IMR-90 (cell line): Measurements from ENCODE around the gene IFNL1.

ENCODE experiments used
- BHLHE40 ChIP-seq: fragments of 150-350 bp; IDR thresholded peaks from 2 replicates; pipeline ENCODE4 v1.6.1; 2016; ENCODE audit warnings: mild to moderate bottlenecking, low read depth, low read length
- FOS ChIP-seq: fragments of 150-350 bp; IDR thresholded peaks from 2 replicates; pipeline ENCODE4 v1.6.1; 2016; ENCODE audit warnings: low read depth, low read length
- MAFK ChIP-seq: IDR thresholded peaks from 2 replicates; pipeline ENCODE4 v1.6.1; 2012; ENCODE audit warnings: low read depth, low read length, improper control_type of control experiment
- POLR2A ChIP-seq: IDR thresholded peaks from 2 replicates; pipeline ENCODE4 v1.6.1; 2012; ENCODE audit warnings: mild to moderate bottlenecking, low read depth, low read length
- RAD21 ChIP-seq: IDR thresholded peaks from 2 replicates; pipeline ENCODE4 v1.6.1; 2012; ENCODE audit warnings: low read length, improper control_type of control experiment
- RCOR1 ChIP-seq: IDR thresholded peaks from 2 replicates; pipeline ENCODE4 v1.6.1; 2012; ENCODE audit warnings: mild to moderate bottlenecking, low read length, improper control_type of control experiment; ENCODE audit not compliant: insufficient replicate concordance
- RFX5 ChIP-seq: IDR thresholded peaks from 2 replicates; pipeline ENCODE4 v1.8.0; 2012; ENCODE audit warnings: low read depth, mild to moderate bottlenecking, low read length, moderate library complexity
- SMC3 ChIP-seq: fragments of 150-350 bp; IDR thresholded peaks from 2 replicates; pipeline ENCODE4 v1.6.1; 2016; ENCODE audit warnings: low read depth, mild to moderate bottlenecking, antibody characterized with exemption, low read length, moderate library complexity
- TF ChIP-seq, protein P1 (sequence below): conservative IDR thresholded peaks from 2 replicates; pipeline ENCODE4 v1.5.1; 2012; ENCODE audit warnings: mild to moderate bottlenecking, low read depth, low read length, improper control_type of control experiment
- TF ChIP-seq, protein P2 (sequence below): fragments of 150-350 bp; IDR thresholded peaks from 2 replicates; pipeline ENCODE4 v1.6.1; 2017; ENCODE audit warnings: mild to moderate bottlenecking, antibody characterized with exemption, low read length, low read depth

DNA sequence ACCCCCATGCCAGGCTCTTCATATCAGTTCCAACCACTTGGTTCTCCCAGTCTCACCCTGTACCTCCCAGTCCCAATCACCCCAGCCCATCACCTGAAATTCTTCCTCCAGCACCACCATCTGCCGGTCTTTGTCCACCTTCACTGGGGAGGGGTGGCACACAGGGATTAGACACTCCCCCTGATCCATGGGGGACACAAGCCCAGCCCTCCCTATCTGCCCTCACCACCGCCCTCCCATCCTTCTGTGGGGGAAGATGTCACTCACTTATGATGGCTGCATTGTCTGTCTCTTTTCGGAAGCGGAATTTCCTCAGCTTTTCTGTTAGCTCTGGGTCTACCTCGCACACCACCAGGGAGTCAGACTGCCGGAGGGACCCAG is 39.0 kb downstream of the IFNL1 start:
- no peak for TF ChIP-seq POLR2A
- TF ChIP-seq, protein P1, sequence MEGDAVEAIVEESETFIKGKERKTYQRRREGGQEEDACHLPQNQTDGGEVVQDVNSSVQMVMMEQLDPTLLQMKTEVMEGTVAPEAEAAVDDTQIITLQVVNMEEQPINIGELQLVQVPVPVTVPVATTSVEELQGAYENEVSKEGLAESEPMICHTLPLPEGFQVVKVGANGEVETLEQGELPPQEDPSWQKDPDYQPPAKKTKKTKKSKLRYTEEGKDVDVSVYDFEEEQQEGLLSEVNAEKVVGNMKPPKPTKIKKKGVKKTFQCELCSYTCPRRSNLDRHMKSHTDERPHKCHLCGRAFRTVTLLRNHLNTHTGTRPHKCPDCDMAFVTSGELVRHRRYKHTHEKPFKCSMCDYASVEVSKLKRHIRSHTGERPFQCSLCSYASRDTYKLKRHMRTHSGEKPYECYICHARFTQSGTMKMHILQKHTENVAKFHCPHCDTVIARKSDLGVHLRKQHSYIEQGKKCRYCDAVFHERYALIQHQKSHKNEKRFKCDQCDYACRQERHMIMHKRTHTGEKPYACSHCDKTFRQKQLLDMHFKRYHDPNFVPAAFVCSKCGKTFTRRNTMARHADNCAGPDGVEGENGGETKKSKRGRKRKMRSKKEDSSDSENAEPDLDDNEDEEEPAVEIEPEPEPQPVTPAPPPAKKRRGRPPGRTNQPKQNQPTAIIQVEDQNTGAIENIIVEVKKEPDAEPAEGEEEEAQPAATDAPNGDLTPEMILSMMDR, result no peak
- no peak for TF ChIP-seq BHLHE40
- TF ChIP-seq MAFK, result no peak
- TF ChIP-seq, protein P2, sequence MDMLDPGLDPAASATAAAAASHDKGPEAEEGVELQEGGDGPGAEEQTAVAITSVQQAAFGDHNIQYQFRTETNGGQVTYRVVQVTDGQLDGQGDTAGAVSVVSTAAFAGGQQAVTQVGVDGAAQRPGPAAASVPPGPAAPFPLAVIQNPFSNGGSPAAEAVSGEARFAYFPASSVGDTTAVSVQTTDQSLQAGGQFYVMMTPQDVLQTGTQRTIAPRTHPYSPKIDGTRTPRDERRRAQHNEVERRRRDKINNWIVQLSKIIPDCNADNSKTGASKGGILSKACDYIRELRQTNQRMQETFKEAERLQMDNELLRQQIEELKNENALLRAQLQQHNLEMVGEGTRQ, result no peak
- TF ChIP-seq RAD21, result no peak
- TF ChIP-seq FOS, result no peak
- TF ChIP-seq RFX5, result no peak
- no peak for TF ChIP-seq SMC3
- TF ChIP-seq RCOR1, result no peak
